ENCODE results near the gene MKLN1.

GRCh38 chr7:131501930-131502685, 174.4 kb downstream of the MKLN1 start:
- TF ChIP-seq CTCF (IDR thresholded peaks at IDR 0.05; ENCODE audit: poor library complexity) (no peak), EZH2 (IDR thresholded peaks at IDR 0.05; ENCODE audit: borderline replicate concordance) (no peak)
